HG02938 (cell line): Measurements from ENCODE around the gene RASGEF1C.

Experiments
- ATAC-seq: cut with Tn5 transposase; IDR thresholded peaks from one replicate; pipeline ENCODE4 v1.9.1; 2021; ENCODE audit warnings: mild to moderate bottlenecking, moderate library complexity; ENCODE audit not compliant: unreplicated experiment

RASGEF1C gene

GRCh38 chr5:180084638-180085561 lies 124.1 kb downstream of the RASGEF1C start:
- ATAC-seq: no peak

DNA sequence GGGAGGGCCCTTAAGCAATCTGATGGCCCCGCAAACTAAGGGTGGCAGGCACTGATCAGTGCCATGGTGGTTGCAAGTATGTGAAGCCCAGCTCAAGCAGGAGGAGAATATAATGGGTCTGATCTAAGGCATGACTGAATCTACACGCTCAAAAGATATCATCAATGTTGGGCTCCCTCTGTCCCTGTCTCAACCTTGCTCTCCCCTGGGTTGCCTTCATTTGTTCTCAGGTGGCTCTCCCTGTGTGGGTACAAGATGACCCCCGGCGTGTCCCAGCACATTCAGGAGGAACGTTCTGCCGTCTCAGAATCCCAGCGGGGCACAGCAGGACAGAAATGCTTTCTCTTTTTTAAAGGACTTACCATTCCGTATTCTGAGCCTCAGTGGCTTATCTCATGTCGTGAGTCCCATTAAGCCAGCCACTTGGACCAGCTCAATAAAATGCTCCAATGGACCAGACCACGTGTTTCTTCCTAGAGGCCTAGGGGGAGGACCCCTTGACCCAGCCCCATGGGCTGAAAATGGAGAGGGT lies 125.4 kb downstream of the RASGEF1C start:
- ATAC-seq: no peak

GRCh38 chr5:180082633-180083420 lies 126.2 kb downstream of the RASGEF1C start:
- no peak for ATAC-seq

GRCh38 chr5:180081481-180081880 lies 127.5 kb downstream of the RASGEF1C start:
- no peak for ATAC-seq

- ATAC-seq: no peak
Observed at GRCh38 chr5:180080486-180081280, 128.3 kb downstream of the RASGEF1C start.

- ATAC-seq: no peak
Observed at GRCh38 chr5:180079702-180080466, 129.1 kb downstream of the RASGEF1C start.

DNA sequence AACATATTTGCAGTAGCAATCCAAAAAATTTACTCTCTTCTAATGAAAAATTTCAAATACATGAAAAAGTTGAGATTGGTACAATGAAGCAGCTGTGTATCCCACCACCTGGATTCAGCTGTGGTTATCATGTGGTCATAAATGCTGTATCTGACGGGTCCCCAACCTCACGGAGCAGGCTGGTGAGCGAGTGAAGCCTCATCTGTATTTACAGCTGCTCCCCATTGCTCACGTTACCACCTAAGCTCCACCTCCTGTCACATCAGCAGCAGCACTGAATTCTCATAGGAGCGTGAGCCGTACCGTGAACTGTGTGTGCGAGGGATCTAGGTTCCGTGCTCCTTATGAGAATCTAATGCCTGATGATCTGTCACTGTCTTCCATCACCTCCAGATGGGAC lies 130.7 kb downstream of the RASGEF1C start:
- ATAC-seq: no peak

DNA sequence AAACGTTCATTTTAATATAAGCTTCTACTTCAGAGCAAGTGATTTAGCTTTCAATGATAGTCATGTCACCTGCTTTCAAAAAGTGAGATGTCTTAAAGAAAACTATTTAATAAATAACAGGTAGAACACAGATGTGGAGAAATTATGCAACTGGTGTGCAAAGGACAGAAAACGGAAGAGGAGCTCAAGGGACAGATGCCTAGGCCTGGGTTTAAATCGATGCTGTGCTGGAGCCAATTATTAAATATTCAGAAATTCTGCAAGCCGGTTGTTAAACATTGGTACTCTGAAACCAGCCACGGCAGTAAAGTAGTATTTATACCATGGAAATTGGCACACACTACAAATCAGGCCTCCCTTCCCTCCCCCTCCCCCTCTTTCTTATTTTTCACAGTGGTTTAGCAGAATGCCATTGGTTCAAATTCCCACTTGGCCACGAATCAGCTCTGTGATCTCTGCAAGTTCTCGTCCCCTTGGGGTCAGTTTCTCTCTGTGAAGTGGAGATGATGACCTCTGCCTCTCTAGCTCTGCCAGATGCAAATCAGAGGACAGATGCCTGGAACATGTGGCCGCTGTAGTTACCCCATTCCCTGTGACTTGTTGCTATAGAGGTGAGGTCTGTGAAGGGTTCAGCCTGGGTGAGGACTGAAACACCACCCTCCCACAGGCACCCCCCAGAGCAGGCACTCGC lies 131.3 kb downstream of the RASGEF1C start:
- no peak for ATAC-seq

DNA sequence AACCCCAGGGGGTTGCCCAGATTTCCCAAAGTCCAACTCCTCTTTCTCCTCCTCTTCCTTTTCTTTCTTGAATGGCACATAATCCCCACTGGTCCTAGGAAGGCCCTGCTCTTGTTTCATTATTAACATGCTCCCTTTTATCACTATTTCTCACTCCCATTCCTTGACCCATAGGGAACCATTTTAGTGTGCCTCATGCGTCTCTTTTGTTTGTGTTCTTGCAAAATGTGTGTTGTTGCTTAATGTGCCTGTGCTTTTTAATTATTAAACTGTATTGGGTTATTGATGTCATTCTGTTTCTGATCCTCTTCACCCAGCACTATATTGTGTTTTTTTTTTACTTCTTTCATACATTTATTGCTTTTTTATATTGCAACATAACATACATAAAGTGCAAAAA lies 133.3 kb downstream of the RASGEF1C start:
- ATAC-seq: no peak

- no peak for ATAC-seq
Observed at GRCh38 chr5:180074462-180074861, 134.5 kb downstream of the RASGEF1C start.

DNA sequence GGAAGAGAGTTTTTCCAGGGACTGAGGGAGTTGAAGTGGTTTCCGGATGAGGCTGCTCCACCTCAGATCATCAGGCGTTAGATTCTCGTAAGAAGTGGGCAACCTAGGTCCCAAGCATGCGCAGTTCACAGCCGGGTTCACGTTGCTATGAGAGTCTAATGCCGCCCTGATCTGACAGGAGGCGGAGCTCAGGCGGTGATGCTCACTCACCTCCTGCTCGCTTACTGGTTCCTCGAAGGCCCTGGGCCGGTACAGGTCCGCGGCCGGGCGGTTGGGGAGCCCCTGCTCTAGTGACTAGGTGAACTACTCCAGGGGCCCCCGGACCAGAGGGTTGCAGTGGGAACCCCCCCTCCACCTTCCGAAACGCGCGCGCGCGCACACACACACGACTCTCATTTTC lies 136.5 kb downstream of the RASGEF1C start:
- no peak for ATAC-seq

GRCh38 chr5:180072256-180072548 lies 136.8 kb downstream of the RASGEF1C start:
- ATAC-seq: no peak

GRCh38 chr5:180071531-180072255 lies 137.3 kb downstream of the RASGEF1C start, which contains the start of gene RNF130:
Gene RNF130, minus strand, starts transcription at chr5:180071759. Its CDS starts 57 bp downstream, at chr5:180071702.
- ATAC-seq: no peak

DNA sequence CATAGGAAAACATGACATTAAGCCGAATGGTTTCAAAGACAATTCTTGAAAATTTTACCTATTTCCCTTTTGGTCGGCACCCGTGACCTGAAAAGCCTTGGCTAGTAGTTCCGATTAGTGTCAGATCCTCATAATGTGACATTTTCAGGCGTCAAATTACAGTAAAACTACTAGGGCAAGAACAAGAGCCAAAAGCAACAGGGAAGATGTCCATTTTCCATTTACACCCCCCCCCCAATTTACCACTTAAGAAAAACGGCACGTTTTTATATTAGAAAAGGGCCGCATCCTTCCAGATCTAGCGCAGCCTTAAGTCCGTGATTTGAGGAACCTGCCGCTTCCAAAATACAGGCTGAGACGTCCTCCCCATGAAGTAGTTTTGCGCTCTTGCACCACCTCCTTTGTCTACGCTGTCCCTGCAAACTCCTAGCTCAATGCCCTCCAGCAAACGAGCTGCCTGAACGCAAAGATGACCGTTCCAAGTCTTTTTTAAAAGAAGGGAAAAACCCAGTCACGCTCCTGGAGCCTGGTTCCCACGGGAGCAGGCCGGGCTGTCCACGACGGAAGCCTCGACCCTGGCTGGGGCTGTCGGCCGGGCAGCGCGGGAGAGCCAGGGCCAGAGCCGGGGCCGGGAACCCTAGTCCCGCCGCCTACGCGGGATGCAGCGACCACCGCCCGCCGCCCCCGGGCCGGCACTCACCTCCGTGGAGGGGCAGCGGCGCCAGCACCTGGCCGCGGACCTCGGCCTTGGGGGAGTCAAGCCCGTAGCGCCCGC lies 138.1 kb downstream of the RASGEF1C start:
- ATAC-seq: no peak

DNA sequence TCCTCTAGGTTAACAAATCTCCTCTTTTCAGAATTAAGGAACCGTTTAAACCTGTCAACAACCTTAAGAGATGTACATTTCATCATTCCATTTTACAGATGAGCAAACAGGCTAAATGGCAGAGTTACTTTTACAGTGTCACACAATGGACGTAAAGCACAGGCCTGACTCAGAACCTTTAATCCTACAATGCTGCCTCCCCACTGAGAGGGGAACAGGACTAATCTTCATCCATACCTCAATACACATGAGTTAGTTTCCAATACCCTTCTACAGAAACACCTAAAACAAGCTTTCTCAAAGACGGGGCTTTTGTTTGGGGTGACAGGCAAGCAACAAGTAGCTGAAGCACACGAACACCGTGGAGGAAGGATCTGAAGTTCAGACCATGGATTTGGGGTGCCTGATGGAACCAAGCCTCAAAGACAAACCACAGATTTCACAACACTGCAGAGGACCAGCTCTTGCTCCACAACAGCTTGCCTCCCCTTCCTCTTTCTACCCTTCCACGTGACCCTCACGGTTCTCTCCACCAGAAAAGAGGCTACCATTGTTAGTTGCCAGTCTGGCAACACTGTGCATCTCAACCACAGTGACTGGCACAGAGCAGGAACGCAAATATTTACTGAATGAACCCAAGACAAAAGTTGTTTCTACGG lies 139.3 kb downstream of the RASGEF1C start:
- no peak for ATAC-seq

DNA sequence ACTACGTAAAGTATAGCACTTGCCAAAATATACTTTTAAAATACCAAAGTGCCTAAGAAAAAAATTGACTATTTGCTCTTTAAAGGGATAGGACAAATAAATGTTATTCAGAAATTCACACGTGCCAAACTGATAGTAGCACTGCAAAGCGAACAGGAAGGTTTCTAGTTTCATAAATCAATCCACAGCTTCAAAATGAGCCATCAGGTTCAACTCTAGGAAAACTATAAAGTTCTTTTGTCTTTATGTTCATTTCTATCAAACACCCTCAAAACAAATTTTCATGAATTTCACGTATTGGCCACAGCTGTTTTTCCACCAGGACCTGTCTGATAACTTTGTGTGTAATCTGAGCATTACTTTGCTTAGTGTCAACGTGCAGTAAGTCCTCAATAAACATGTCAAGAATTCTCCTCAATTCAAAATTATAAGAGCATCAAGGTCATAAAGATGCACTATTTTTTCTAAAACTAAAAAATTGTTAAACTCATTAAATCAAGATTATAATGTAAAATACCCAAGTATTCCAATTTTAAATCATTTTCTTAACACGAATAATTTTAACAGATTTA lies 140.4 kb downstream of the RASGEF1C start:
- ATAC-seq: no peak

DNA sequence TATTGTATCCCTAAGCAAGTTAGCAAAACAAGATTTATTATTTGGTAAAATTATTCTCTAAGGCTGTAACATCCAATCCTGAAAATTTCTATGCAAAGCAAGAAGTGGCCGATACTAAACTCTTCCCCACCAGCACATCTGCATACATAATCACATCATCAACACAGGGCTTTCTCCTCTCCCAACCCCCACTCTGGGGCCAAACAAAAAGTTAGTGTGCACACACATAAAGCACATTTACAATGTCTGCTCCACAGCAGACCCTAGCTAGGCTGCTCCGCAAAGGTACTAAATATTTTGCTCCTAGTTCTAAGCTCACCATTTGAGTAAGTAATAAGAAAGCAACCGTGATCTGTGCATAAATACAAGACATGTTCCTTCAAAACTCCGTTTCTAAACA lies 141.0 kb downstream of the RASGEF1C start:
- ATAC-seq: no peak
